WTC11 (cell line): ENCODE data around the gene ROBO1. TPM values are rescaled to one million over a fixed set of nuclear protein-coding genes. Genes with fewer than 3 reads are reported as not detected.

ENCODE experiments used
- ATAC-seq: fragments of 200-7000 bp; cut with Tn5 transposase; 2 replicates; pipeline ENCODE4 v1.10.0; 2021; ENCODE audit warnings: mild to moderate bottlenecking, moderate library complexity
- CTCF ChIA-PET: fragments of 300-600 bp; sonication (Branson Sonifier 250); formaldehyde crosslinking; loops from one replicate; lab custom pipeline; 2021; ENCODE audit warnings: antibody characterized with exemption; lab: Charles Lee
- POLR2A ChIA-PET: fragments of 350-600 bp; sonication (Branson Sonifier 250); formaldehyde crosslinking; loops from one replicate; lab custom pipeline; 2021; ENCODE audit warnings: antibody characterized with exemption; lab: Charles Lee
- DNase-seq: peaks from one replicate; pipeline ENCODE4 v3.0.0; 2021; ENCODE audit warnings: low spot score
- H3K27ac Mint-ChIP-seq: 2 replicates; pipeline ENCODE4 v1.8.0; 2021; ENCODE audit warnings: mixed read lengths
- H3K27me3 Mint-ChIP-seq: 2 replicates; pipeline ENCODE4 v1.8.0; 2021; ENCODE audit warnings: low read depth, mild to moderate bottlenecking, moderate library complexity, mixed read lengths
- H3K36me3 Mint-ChIP-seq: 2 replicates; pipeline ENCODE4 v1.8.0; 2021; ENCODE audit warnings: mixed read lengths
- H3K4me1 Mint-ChIP-seq: 2 replicates; pipeline ENCODE4 v1.8.0; 2022; ENCODE audit warnings: mixed read lengths
- H3K4me3 Mint-ChIP-seq: 2 replicates; pipeline ENCODE4 v1.8.0; 2021; ENCODE audit warnings: mild to moderate bottlenecking, moderate library complexity, mixed read lengths
- H3K9me3 Mint-ChIP-seq: 2 replicates; pipeline ENCODE4 v1.8.0; 2021; ENCODE audit warnings: mixed read lengths
- CBFB ChIP-seq: sonication (generic); formaldehyde crosslinking; IDR thresholded peaks from 2 replicates; pipeline ENCODE4 v1.8.1; 2022; ENCODE audit warnings: mild to moderate bottlenecking, low read depth, missing genetic modification reagents
- E2F1 ChIP-seq: sonication (generic); formaldehyde crosslinking; IDR thresholded peaks from 2 replicates; pipeline ENCODE4 v1.8.0; 2022; ENCODE audit warnings: mild to moderate bottlenecking, missing genetic modification reagents
- E2F4 ChIP-seq: sonication (generic); formaldehyde crosslinking; IDR thresholded peaks from 2 replicates; pipeline ENCODE4 v1.8.1; 2022; ENCODE audit warnings: low read depth, mild to moderate bottlenecking, moderate library complexity, missing genetic modification reagents, borderline replicate concordance
- ELF4 ChIP-seq: sonication (generic); formaldehyde crosslinking; IDR thresholded peaks from 2 replicates; pipeline ENCODE4 v1.8.1; 2022; ENCODE audit warnings: low read depth, mild to moderate bottlenecking, moderate library complexity, missing genetic modification reagents
- ERG ChIP-seq: fragments of 250-450 bp; sonication (Bioruptor Pico); IDR thresholded peaks from 2 replicates; pipeline ENCODE4 v1.8.0; 2021; ENCODE audit warnings: mild to moderate bottlenecking
- FOXJ3 ChIP-seq: sonication (generic); formaldehyde crosslinking; IDR thresholded peaks from 2 replicates; pipeline ENCODE4 v1.9.0; 2021; ENCODE audit warnings: missing genetic modification reagents, mild to moderate bottlenecking, borderline replicate concordance
- GTF2I ChIP-seq: fragments of 250-450 bp; sonication (Bioruptor Pico); conservative IDR thresholded peaks from 2 replicates; pipeline ENCODE4 v1.4.0; 2021; ENCODE audit warnings: mild to moderate bottlenecking
- HMGA2 ChIP-seq: fragments of 250-450 bp; sonication (Bioruptor Pico); IDR thresholded peaks from 2 replicates; pipeline ENCODE4 v1.4.0; 2021; ENCODE audit warnings: mild to moderate bottlenecking, moderate library complexity
- NFATC4 ChIP-seq: fragments of 250-450 bp; sonication (Bioruptor Pico); IDR thresholded peaks from 2 replicates; pipeline ENCODE4 v1.9.0; 2021; ENCODE audit warnings: mild to moderate bottlenecking
- PRDM15 ChIP-seq: sonication (generic); formaldehyde crosslinking; IDR thresholded peaks from 2 replicates; pipeline ENCODE4 v1.8.0; 2022; ENCODE audit warnings: missing genetic modification reagents
- SMAD4 ChIP-seq: sonication (generic); formaldehyde crosslinking; IDR thresholded peaks from 2 replicates; pipeline ENCODE4 v1.8.0; 2022; ENCODE audit warnings: mild to moderate bottlenecking, missing genetic modification reagents
- TP53 ChIP-seq: sonication (generic); formaldehyde crosslinking; IDR thresholded peaks from 2 replicates; pipeline ENCODE4 v1.8.1; 2023; ENCODE audit warnings: mild to moderate bottlenecking, missing genetic modification reagents
- ZMAT4 ChIP-seq: fragments of 250-450 bp; sonication (Bioruptor Pico); IDR thresholded peaks from 2 replicates; pipeline ENCODE4 v1.9.0; 2021; ENCODE audit warnings: mild to moderate bottlenecking
- ZNF263 ChIP-seq: sonication (generic); formaldehyde crosslinking; IDR thresholded peaks from 2 replicates; pipeline ENCODE4 v1.8.1; 2022; ENCODE audit warnings: low read depth, mild to moderate bottlenecking, moderate library complexity, missing genetic modification reagents
- ZNF317 ChIP-seq: sonication (generic); formaldehyde crosslinking; IDR thresholded peaks from 2 replicates; pipeline ENCODE4 v1.8.1; 2023; ENCODE audit warnings: low read depth, mild to moderate bottlenecking, moderate library complexity, missing genetic modification reagents, borderline replicate concordance
- total RNA-seq: library from RNA; stranded (reverse); gene quantifications from 3 replicates; pipeline ENCODE4 v1.2.3, GENCODE V29; 2021
- TF ChIP-seq, protein P1 (sequence below): sonication (generic); formaldehyde crosslinking; IDR thresholded peaks from 2 replicates; pipeline ENCODE4 v1.8.1; 2023; ENCODE audit warnings: mild to moderate bottlenecking, missing genetic modification reagents, moderate library complexity
- TF ChIP-seq, protein P2 (sequence below): sonication (generic); formaldehyde crosslinking; IDR thresholded peaks from 2 replicates; pipeline ENCODE4 v1.8.0; 2022; ENCODE audit warnings: mild to moderate bottlenecking, missing genetic modification reagents
- TF ChIP-seq, protein P3 (sequence below): fragments of 250-450 bp; sonication (Bioruptor Pico); IDR thresholded peaks from 2 replicates; pipeline ENCODE4 v2.1.2; 2022; ENCODE audit warnings: mild to moderate bottlenecking, moderate library complexity

The ROBO1 gene
- total RNA-seq, 1 experiment from 2014 or later, result 90.9 TPM

DNA sequence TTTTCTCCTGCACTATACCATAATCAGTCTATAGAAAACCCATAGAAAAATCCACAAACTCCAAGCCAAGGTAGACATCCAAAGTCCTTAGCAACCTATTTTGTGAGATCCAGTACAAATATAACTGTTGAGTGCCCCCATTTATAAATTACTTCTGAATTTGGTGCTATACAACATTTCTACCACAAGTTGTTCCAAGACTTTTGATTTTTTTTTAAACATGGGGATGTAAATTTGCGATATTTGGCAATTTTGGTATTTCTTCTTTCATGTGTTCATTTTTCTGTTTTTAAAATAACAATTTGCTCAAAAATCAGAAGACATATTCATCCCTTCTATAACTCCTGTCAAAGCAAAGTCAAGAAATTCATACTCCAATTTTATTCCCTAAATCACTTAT, 763.8 kb downstream of the ROBO1 start:
- Mint-ChIP-seq H3K27me3 (no peaks in the 10 kb centered on the region), H3K27ac (no peak overlapping the region), H3K9me3 (peaks cover 6% of the 10 kb centered on the region), H3K4me3 (no peak overlapping the region), H3K4me1 (peaks cover 33% of the 10 kb centered on the region), H3K36me3 (peaks cover 5% of the 10 kb centered on the region; the same call in 1 of the 2 replicates)
- CTCF ChIA-PET, result interaction anchor here (1.0 kb wide), 1 partner anchor 358 kb away, joined by 3 read pairs; no protein-coding TSS in a partner anchor
- ATAC-seq (no peak), DNase-seq (no peak)
- POLR2A ChIA-PET, result no interaction called here
- TF ChIP-seq, protein P1, sequence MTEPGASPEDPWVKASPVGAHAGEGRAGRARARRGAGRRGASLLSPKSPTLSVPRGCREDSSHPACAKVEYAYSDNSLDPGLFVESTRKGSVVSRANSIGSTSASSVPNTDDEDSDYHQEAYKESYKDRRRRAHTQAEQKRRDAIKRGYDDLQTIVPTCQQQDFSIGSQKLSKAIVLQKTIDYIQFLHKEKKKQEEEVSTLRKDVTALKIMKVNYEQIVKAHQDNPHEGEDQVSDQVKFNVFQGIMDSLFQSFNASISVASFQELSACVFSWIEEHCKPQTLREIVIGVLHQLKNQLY (CRISPR knock-in tag), result no peak
- TF ChIP-seq ZNF317 (CRISPR knock-in tag) (no peak), ERG (CRISPR knock-in tag) (no peak), SMAD4 (CRISPR knock-in tag) (no peak), NFATC4 (CRISPR knock-in tag) (no peak), ELF4 (CRISPR knock-in tag) (no peak), CBFB (CRISPR knock-in tag) (no peak), TP53 (CRISPR knock-in tag) (no peak), E2F1 (CRISPR knock-in tag) (no peak), FOXJ3 (CRISPR knock-in tag) (no peak), ZMAT4 (CRISPR knock-in tag) (no peak), HMGA2 (CRISPR knock-in tag) (no peak), ZNF263 (CRISPR knock-in tag) (no peak), PRDM15 (CRISPR knock-in tag) (no peak), E2F4 (no peak), GTF2I (CRISPR knock-in tag) (no peak)
- TF ChIP-seq, protein P2, sequence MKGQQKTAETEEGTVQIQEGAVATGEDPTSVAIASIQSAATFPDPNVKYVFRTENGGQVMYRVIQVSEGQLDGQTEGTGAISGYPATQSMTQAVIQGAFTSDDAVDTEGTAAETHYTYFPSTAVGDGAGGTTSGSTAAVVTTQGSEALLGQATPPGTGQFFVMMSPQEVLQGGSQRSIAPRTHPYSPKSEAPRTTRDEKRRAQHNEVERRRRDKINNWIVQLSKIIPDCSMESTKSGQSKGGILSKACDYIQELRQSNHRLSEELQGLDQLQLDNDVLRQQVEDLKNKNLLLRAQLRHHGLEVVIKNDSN (CRISPR knock-in tag), result no peak
- TF ChIP-seq, protein P3, sequence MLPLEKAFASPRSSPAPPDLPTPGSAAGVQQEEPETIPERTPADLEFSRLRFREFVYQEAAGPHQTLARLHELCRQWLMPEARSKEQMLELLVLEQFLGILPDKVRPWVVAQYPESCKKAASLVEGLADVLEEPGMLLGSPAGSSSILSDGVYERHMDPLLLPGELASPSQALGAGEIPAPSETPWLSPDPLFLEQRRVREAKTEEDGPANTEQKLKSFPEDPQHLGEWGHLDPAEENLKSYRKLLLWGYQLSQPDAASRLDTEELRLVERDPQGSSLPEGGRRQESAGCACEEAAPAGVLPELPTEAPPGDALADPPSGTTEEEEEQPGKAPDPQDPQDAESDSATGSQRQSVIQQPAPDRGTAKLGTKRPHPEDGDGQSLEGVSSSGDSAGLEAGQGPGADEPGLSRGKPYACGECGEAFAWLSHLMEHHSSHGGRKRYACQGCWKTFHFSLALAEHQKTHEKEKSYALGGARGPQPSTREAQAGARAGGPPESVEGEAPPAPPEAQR (CRISPR knock-in tag), result no peak
